ENCODE measurements around the gene RSPRY1.

RSPRY1 gene

GRCh38 chr16:57178196-57178595 is 7.9 kb upstream of the RSPRY1 start:
- Histone ChIP-seq H2AFZ (ENCODE audit: insufficient read depth, low read length, poor library complexity) (no peak overlapping the region), H3K18ac (ENCODE audit: low read length) (no peak overlapping the region), H2BK12ac (ENCODE audit: low read length) (no peak overlapping the region), H3K36me3 (ENCODE audit: control insufficient read depth in 1 of 2, insufficient read depth in 2 of 2, low read length in 2 of 2) (peaks cover 2 to 4% of the 10 kb centered on the region in 2 experiments), H3K9me3 (ENCODE audit: insufficient read depth, low read depth, low read length) (no peaks in the 10 kb centered on the region), H3K27ac (ENCODE audit: low read depth, low read length) (no peak overlapping the region), H4K8ac (ENCODE audit: low read depth, low read length) (no peak overlapping the region), H3K9ac (ENCODE audit: low read length) (no peak overlapping the region), H4K12ac (ENCODE audit: low read depth, low read length) (no peak overlapping the region), H3K79me1 (ENCODE audit: low read length) (no peaks in the 10 kb centered on the region), H3K27me3 (ENCODE audit: insufficient read depth, low read length) (no peaks in the 10 kb centered on the region), H3K4me3 (ENCODE audit: low read depth, low read length) (no peak overlapping the region), H2AK5ac (ENCODE audit: low read length) (no peak overlapping the region), H3K79me2 (ENCODE audit: control insufficient read depth, insufficient read depth, low read length, poor library complexity) (no peaks in the 10 kb centered on the region), H2BK120ac (ENCODE audit: insufficient read depth, low read length, poor library complexity) (no peak overlapping the region), H3K23ac (ENCODE audit: low read length) (no peak overlapping the region), H3K4me1 (ENCODE audit: control insufficient read depth in 1 of 2, insufficient read depth in 2 of 2, low read length in 2 of 2) (no peaks in the 10 kb centered on the region), H4K91ac (ENCODE audit: low read depth, low read length) (no peak overlapping the region), H3K4ac (ENCODE audit: low read depth, low read length) (no peak overlapping the region), H2BK5ac (ENCODE audit: low read depth, low read length, poor library complexity) (no peak overlapping the region), H3K4me2 (ENCODE audit: low read length) (no peak overlapping the region), H3K14ac (ENCODE audit: low read length) (no peak overlapping the region)
- no CpG with 5 or more reads among the region's 3 CpGs for WGBS (ENCODE audit: extremely low coverage, insufficient coverage, insufficient read length)
- DNase-seq = no peak

DNA sequence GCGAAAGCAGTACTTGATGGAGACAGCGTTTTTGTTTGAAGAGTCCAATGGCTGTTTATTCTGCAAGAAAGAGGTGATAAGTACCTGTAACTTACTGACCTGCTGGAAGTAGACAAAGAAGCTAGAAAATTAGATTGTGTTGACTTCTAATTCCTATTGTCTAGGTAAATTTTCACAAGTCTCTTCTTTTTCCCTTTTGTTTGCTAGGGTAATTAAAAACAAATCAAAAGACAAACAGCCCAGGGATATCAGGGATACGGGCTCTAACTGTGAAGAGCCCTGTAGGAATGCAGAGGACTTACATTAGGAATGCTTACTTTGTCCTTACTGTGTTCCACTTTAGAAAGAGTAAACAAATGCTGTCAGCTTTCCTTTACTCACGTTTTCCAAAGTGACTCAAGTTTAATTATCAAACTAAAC is 7.3 kb upstream of the RSPRY1 start:
- Histone ChIP-seq H4K91ac (ENCODE audit: low read depth, low read length) (no peak overlapping the region), H3K4me1 (ENCODE audit: control insufficient read depth in 1 of 2, insufficient read depth in 2 of 2, low read length in 2 of 2) (no peaks in the 10 kb centered on the region), H2BK120ac (ENCODE audit: insufficient read depth, low read length, poor library complexity) (no peak overlapping the region), H3K79me2 (ENCODE audit: control insufficient read depth, insufficient read depth, low read length, poor library complexity) (no peaks in the 10 kb centered on the region), H3K14ac (ENCODE audit: low read length) (no peak overlapping the region), H3K18ac (ENCODE audit: low read length) (no peak overlapping the region), H2AK5ac (ENCODE audit: low read length) (no peak overlapping the region), H3K27me3 (ENCODE audit: insufficient read depth, low read length) (no peaks in the 10 kb centered on the region), H3K23ac (ENCODE audit: low read length) (no peak overlapping the region), H2AFZ (ENCODE audit: insufficient read depth, low read length, poor library complexity) (no peak overlapping the region), H3K9me3 (ENCODE audit: insufficient read depth, low read depth, low read length) (no peaks in the 10 kb centered on the region), H3K9ac (ENCODE audit: low read length) (no peak overlapping the region), H3K36me3 (ENCODE audit: control insufficient read depth in 1 of 2, insufficient read depth in 2 of 2, low read length in 2 of 2) (peaks cover 0 to 2% of the 10 kb centered on the region in 2 experiments), H4K8ac (ENCODE audit: low read depth, low read length) (no peak overlapping the region), H3K4me2 (ENCODE audit: low read length) (no peak overlapping the region), H3K79me1 (ENCODE audit: low read length) (no peaks in the 10 kb centered on the region), H2BK12ac (ENCODE audit: low read length) (no peak overlapping the region), H3K4me3 (ENCODE audit: low read depth, low read length) (no peak overlapping the region), H4K12ac (ENCODE audit: low read depth, low read length) (no peak overlapping the region), H3K4ac (ENCODE audit: low read depth, low read length) (no peak overlapping the region), H2BK5ac (ENCODE audit: low read depth, low read length, poor library complexity) (no peak overlapping the region), H3K27ac (ENCODE audit: low read depth, low read length) (no peak overlapping the region)
- DNase-seq = peak; percentile 41 to 67
- no CpG with 5 or more reads among the region's 4 CpGs for WGBS (ENCODE audit: extremely low coverage, insufficient coverage, insufficient read length)

DNA sequence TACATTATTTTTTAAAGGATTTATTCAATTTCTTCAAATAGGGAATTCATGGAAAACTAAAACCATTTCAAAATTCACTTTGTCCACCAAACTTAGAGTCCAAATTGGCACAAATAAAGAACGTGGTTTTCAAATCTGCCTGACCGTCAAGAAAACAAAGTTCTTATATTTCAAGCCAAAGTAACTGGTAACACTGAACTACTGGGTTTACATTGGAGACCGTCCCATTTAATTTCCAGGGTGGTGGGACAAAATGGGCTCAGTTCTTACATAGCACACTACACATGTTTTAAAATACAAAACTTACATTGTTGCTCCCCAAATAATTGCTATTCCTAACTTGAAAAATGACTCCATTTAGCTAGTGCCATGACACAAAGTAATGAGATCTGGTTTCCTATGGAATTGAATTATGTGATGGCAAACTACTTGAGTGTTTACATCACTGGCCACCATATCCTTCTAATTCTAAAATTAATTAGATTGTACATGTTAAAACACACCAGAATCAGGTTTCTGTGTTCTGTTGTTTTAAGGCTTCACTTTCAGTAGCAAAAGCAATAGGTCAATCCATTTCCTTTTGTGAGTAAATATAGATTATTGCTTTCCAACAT is 6.8 kb upstream of the RSPRY1 start:
- no peak for DNase-seq
- no peaks in the 10 kb centered on the region for H3K4me1 ChIP-seq (ENCODE audit: control insufficient read depth in 1 of 2, insufficient read depth in 2 of 2, low read length in 2 of 2)
- H4K12ac ChIP-seq (ENCODE audit: low read depth, low read length) = no peak overlapping the region
- no peaks in the 10 kb centered on the region for H3K9me3 ChIP-seq (ENCODE audit: insufficient read depth, low read depth, low read length)
- no peak overlapping the region for H2BK12ac ChIP-seq (ENCODE audit: low read length)
- no peaks in the 10 kb centered on the region for H3K79me1 ChIP-seq (ENCODE audit: low read length)
- H2BK120ac ChIP-seq (ENCODE audit: insufficient read depth, low read length, poor library complexity) = no peak overlapping the region
- no peak overlapping the region for H4K8ac ChIP-seq (ENCODE audit: low read depth, low read length)
- H2BK5ac ChIP-seq (ENCODE audit: low read depth, low read length, poor library complexity) = no peak overlapping the region
- no peak overlapping the region for H3K27ac ChIP-seq (ENCODE audit: low read depth, low read length)
- no peak overlapping the region for H3K4me2 ChIP-seq (ENCODE audit: low read length)
- no peak overlapping the region for H2AFZ ChIP-seq (ENCODE audit: insufficient read depth, low read length, poor library complexity)
- H2AK5ac ChIP-seq (ENCODE audit: low read length) = no peak overlapping the region
- H3K79me2 ChIP-seq (ENCODE audit: control insufficient read depth, insufficient read depth, low read length, poor library complexity) = no peaks in the 10 kb centered on the region
- no peak overlapping the region for H3K4me3 ChIP-seq (ENCODE audit: low read depth, low read length)
- H3K14ac ChIP-seq (ENCODE audit: low read length) = no peak overlapping the region
- H3K27me3 ChIP-seq (ENCODE audit: insufficient read depth, low read length) = no peaks in the 10 kb centered on the region
- no peak overlapping the region for H3K23ac ChIP-seq (ENCODE audit: low read length)
- no peak overlapping the region for H3K9ac ChIP-seq (ENCODE audit: low read length)
- H4K91ac ChIP-seq (ENCODE audit: low read depth, low read length) = no peak overlapping the region
- H3K36me3 ChIP-seq (ENCODE audit: control insufficient read depth in 1 of 2, insufficient read depth in 2 of 2, low read length in 2 of 2) = no peaks in the 10 kb centered on the region
- no peak overlapping the region for H3K4ac ChIP-seq (ENCODE audit: low read depth, low read length)
- no peak overlapping the region for H3K18ac ChIP-seq (ENCODE audit: low read length)
- WGBS (ENCODE audit: extremely low coverage, insufficient coverage, insufficient read length) = no CpG with 5 or more reads among the region's 3 CpGs

DNA sequence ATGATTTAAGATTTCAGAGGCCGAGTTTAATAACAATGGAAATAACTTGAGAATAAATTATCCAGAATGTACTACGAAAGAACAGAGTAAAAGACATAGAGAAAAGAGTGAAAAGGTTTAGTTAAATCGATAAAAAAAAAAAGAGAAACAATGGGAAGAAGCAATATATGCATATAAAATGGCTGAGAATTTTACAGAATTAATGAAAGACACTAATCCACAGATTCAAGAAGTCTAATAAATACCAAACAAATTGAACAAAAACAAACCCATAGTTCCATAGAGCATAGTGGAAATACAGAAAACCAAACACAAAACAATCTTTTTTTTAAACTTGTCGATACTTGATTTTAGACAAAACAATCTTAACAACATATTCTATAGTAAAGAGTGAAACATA is 2.0 kb upstream of the RSPRY1 start:
- no peak overlapping the region for H2AK5ac ChIP-seq (ENCODE audit: low read length)
- no peak for DNase-seq
- no peak overlapping the region for H3K23ac ChIP-seq (ENCODE audit: low read length)
- H3K18ac ChIP-seq (ENCODE audit: low read length) = no peak overlapping the region
- H3K79me1 ChIP-seq (ENCODE audit: low read length) = peaks cover 15% of the 10 kb centered on the region
- no peak overlapping the region for H3K14ac ChIP-seq (ENCODE audit: low read length)
- H3K9me3 ChIP-seq (ENCODE audit: insufficient read depth, low read depth, low read length) = no peaks in the 10 kb centered on the region
- H3K79me2 ChIP-seq (ENCODE audit: control insufficient read depth, insufficient read depth, low read length, poor library complexity) = peaks cover 14% of the 10 kb centered on the region
- H2BK5ac ChIP-seq (ENCODE audit: low read depth, low read length, poor library complexity) = no peak overlapping the region
- H3K36me3 ChIP-seq (ENCODE audit: control insufficient read depth in 1 of 2, insufficient read depth in 2 of 2, low read length in 2 of 2) = no peaks in the 10 kb centered on the region
- H4K12ac ChIP-seq (ENCODE audit: low read depth, low read length) = no peak overlapping the region
- no peak overlapping the region for H3K4ac ChIP-seq (ENCODE audit: low read depth, low read length)
- H4K91ac ChIP-seq (ENCODE audit: low read depth, low read length) = no peak overlapping the region
- 100% methylated on average over 2 of the region's 4 CpGs for WGBS (ENCODE audit: extremely low coverage, insufficient coverage, insufficient read length)
- H2AFZ ChIP-seq (ENCODE audit: insufficient read depth, low read length, poor library complexity) = no peak overlapping the region
- no peak overlapping the region for H3K4me3 ChIP-seq (ENCODE audit: low read depth, low read length)
- no peak overlapping the region for H4K8ac ChIP-seq (ENCODE audit: low read depth, low read length)
- H3K4me1 ChIP-seq (ENCODE audit: control insufficient read depth in 1 of 2, insufficient read depth in 2 of 2, low read length in 2 of 2) = peaks cover 0 to 2% of the 10 kb centered on the region in 2 experiments
- H3K4me2 ChIP-seq (ENCODE audit: low read length) = no peak overlapping the region
- no peak overlapping the region for H3K27ac ChIP-seq (ENCODE audit: low read depth, low read length)
- no peak overlapping the region for H2BK120ac ChIP-seq (ENCODE audit: insufficient read depth, low read length, poor library complexity)
- no peak overlapping the region for H2BK12ac ChIP-seq (ENCODE audit: low read length)
- no peak overlapping the region for H3K9ac ChIP-seq (ENCODE audit: low read length)
- no peaks in the 10 kb centered on the region for H3K27me3 ChIP-seq (ENCODE audit: insufficient read depth, low read length)
